Lower lobe of right lung (tissue), 2 donors: ENCODE measurements around the gene PRRT3. TPM values are rescaled to one million over a fixed set of nuclear protein-coding genes. Genes with fewer than 3 reads are reported as not detected.
A peak's percentile ranks its signal among the peaks of the same experiment; 100 is the strongest.

Experiments used
- ATAC-seq, 2 donors: fragments of 200-7000 bp; cut with Tn5 transposase; one replicate each; pipeline ENCODE4 v1.9.1; 2020 to 2022; ENCODE audit warnings: mild to moderate bottlenecking in 2 of 2, moderate library complexity in 2 of 2
- DNase-seq: peaks from one replicate; pipeline ENCODE4 v3.0.0-alpha.2; 2020
- H3K27ac ChIP-seq: fragments of 200-600 bp; one replicate; pipeline ENCODE4 v1.8.0; 2022
- H3K27me3 ChIP-seq: fragments of 200-600 bp; one replicate; pipeline ENCODE4 v1.8.0; 2022; ENCODE audit warnings: low read depth
- H3K36me3 ChIP-seq: fragments of 200-600 bp; one replicate; pipeline ENCODE4 v1.8.0; 2022; ENCODE audit warnings: mild to moderate bottlenecking
- H3K4me1 ChIP-seq: fragments of 200-600 bp; one replicate; pipeline ENCODE4 v1.8.0; 2022
- H3K4me3 ChIP-seq: fragments of 200-600 bp; one replicate; pipeline ENCODE4 v1.8.0; 2022; ENCODE audit warnings: mild to moderate bottlenecking
- H3K9me3 ChIP-seq: fragments of 200-600 bp; one replicate; pipeline ENCODE4 v1.8.0; 2022
- intact Hi-C: fragments of 100-400 bp; cut with DNase I; formaldehyde crosslinking; loops from one replicate; pipeline ENCODE4 v1.11.0; 2022
- total RNA-seq: library from RNA; stranded (reverse); fragmentation: NEBNext Ultra II Directional; extraction: Animal tissue kit (Norgen Biotek cat#: 25700); gene quantifications from one replicate; pipeline ENCODE4 v1.2.1, GENCODE V29; 2021
- TF ChIP-seq, protein P1 (sequence below): fragments of 200-600 bp; IDR thresholded peaks from one replicate; pipeline ENCODE4 v1.8.0; 2022; ENCODE audit warnings: antibody characterized with exemption, mild to moderate bottlenecking
- donor health status: DM: no; HTN: yes; CAD: no; lungs with severe emphysema.

Gene PRRT3
- total RNA-seq, 1 donor from 2014 or later = 2.1 TPM

DNA sequence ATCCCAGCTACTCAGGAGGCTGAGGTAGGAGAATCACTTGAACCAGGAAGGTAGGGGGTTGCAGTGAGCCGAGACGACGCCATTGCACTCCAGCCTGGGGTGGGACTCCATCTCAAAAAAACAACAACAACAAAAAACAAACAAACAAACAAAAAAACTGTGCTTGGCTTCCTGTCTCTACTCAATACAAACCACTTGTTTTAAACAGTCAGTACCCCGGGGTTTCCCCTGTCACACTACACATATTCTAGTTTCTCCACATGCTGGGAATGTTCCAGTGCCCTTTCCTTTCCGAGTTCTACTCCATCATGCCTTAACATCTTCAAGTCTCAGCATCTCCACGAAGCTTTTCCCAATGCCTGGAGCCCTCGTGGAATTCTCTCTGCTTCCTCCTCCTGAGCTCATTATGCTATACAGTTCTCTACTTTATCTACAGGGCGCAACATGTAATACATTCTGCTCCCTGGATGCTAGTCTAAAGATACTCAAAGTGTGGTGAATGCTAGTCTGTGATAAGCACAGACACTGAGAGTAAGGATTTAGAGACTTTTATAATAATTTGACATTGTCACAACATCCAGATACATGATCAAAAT lies 26.6 kb upstream of the PRRT3 start:
- H3K9me3 ChIP-seq = no peaks in the 10 kb centered on the region
- TF ChIP-seq, protein P1, sequence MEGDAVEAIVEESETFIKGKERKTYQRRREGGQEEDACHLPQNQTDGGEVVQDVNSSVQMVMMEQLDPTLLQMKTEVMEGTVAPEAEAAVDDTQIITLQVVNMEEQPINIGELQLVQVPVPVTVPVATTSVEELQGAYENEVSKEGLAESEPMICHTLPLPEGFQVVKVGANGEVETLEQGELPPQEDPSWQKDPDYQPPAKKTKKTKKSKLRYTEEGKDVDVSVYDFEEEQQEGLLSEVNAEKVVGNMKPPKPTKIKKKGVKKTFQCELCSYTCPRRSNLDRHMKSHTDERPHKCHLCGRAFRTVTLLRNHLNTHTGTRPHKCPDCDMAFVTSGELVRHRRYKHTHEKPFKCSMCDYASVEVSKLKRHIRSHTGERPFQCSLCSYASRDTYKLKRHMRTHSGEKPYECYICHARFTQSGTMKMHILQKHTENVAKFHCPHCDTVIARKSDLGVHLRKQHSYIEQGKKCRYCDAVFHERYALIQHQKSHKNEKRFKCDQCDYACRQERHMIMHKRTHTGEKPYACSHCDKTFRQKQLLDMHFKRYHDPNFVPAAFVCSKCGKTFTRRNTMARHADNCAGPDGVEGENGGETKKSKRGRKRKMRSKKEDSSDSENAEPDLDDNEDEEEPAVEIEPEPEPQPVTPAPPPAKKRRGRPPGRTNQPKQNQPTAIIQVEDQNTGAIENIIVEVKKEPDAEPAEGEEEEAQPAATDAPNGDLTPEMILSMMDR = no peak
- no peak overlapping the region for H3K4me3 ChIP-seq
- H3K27me3 ChIP-seq = no peaks in the 10 kb centered on the region
- peak overlapping the region; percentile 69 for H3K27ac ChIP-seq
- peaks cover 56% of the 10 kb centered on the region for H3K4me1 ChIP-seq
- DNase-seq (no peak), ATAC-seq (no peak)
- peaks cover 66% of the 10 kb centered on the region for H3K36me3 ChIP-seq
- intact Hi-C loops = no loop called here

DNA sequence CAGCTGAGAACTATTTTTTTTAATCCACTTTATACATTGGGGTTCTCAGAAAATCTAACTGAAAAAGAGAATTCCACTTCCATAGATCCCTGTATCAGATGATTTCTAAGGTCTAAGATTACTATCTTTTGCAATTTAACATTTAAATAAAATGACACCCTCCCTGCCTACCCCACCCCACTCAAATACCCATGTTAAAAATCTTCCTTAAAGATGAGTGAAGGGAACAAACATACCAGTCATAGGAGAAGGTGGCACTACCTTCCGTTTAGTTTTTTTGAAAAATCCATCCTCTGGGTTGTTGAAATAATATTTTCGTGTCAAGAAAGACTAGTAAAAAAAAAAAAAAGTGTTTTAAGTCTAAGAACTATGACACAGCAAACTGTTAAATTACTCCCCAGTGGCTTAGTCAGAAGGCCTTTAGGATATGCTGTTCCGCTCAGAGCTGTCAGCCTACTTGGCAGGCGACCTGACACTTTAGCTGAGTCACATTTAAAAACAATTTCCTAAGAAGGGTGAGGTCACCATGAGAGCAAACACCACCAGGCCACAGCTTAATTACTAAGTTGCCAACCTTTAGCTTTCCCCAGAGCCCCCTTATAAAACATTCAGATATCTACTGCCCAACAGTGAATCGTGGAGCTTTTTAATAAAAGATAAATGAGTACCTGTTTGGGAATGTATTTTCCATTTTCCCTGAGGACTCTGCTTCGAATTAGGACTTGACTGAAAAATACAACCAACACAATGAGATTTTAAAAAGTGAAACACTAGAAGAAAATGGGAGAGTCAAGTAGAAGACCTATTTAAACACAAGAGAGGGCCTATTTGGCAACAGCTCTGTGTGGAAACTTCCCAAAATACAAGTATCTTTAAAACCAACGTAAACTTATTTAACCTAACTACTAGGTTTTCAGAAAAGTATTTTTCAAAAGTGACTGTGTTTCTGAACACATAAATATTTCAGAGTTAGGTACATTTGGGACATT lies 24.8 kb upstream of the PRRT3 start:
- Histone ChIP-seq H3K9me3 (no peaks in the 10 kb centered on the region), H3K4me3 (no peak overlapping the region), H3K27ac (peak overlapping the region; percentile 69), H3K27me3 (no peaks in the 10 kb centered on the region), H3K36me3 (peaks cover 68% of the 10 kb centered on the region), H3K4me1 (peaks cover 40% of the 10 kb centered on the region)
- DNase-seq = peak; percentile 78
- intact Hi-C loops = no loop called here
- peak; percentile 96 to 98 for ATAC-seq
- TF ChIP-seq, protein P1 = no peak

DNA sequence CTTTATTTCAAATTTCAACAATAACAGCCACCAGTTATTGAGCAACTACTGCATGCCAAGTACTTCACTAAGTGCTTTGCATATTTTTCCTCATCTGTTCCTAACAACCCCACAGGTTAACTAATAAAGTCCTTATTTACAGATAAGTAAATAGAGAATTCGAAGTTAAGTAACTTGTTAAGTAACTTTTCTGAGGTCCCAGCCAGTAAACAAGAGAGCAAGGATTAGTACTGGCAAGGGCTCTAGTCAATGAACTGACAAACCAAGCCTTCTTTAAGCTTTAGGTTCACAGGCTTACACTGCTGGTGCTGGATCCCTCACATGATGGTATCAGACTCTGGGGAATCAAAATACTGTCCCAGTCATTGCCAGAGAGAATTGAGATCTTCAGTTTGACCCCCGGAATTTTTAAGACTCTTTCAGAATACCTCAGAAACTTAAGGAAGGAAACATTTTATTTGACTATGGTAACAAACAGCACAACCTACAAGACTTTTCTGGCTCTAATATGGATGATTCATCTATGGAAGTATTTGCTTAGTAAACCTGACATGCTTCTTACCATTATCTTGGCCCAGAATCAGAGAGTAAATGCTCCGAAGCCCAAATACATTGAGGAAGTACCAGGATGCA lies 17.9 kb upstream of the PRRT3 start:
- intact Hi-C loops = no loop called here
- TF ChIP-seq, protein P1 = no peak
- Histone ChIP-seq H3K36me3 (peaks cover 87% of the 10 kb centered on the region), H3K27me3 (no peaks in the 10 kb centered on the region), H3K27ac (peak overlapping the region; percentile 25), H3K9me3 (no peaks in the 10 kb centered on the region), H3K4me3 (no peak overlapping the region), H3K4me1 (no peaks in the 10 kb centered on the region)
- ATAC-seq = peak; percentile 77 to 88
- DNase-seq = no peak

DNA sequence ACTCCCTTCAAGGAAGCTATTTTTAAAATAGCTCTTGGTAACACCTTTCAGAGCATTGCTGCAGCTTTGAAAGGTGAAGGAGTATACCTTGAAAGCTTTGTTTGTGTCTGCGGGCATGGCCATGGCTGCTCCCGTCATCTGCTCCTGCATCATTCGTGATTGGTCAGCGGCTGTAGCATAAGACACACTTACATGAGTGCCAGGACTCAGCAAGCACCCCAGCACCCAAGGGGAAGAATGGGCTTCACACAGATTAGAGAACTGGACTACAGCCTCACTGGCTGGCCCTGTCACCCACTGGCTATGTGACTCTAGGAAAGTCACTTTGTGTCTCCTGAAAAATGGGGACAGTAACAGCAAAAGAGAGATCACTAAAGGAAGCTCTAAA lies 17.4 kb upstream of the PRRT3 start:
- no peaks in the 10 kb centered on the region for H3K27me3 ChIP-seq
- H3K27ac ChIP-seq = no peak overlapping the region
- no peaks in the 10 kb centered on the region for H3K4me1 ChIP-seq
- TF ChIP-seq, protein P1 = no peak
- no peak for DNase-seq
- peak in 1 of 2 donors; percentile 45 for ATAC-seq
- H3K4me3 ChIP-seq = no peak overlapping the region
- intact Hi-C loops = no loop called here
- no peaks in the 10 kb centered on the region for H3K9me3 ChIP-seq
- H3K36me3 ChIP-seq = peaks cover 85% of the 10 kb centered on the region

DNA sequence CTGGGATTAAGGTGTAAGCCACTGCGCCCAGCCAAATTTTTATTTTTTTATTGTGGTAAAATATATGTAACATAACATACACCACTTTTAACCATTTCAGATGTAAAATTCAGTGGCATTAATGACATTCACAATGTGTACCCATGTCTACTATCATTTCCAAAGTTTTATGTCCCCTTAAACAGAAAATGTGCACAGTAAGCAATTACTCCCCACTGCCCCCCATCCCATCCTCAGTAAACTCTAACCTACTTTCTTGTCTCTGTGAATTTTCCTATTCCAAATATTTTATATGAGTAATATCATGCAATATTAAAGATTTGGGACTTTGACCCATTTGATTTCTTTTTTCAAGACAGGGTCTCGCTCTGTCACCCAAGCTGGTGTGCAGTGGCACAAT lies 14.6 kb upstream of the PRRT3 start:
- DNase-seq (no peak), ATAC-seq (no peak)
- intact Hi-C loops = no loop called here
- H3K36me3 ChIP-seq = peaks cover 83% of the 10 kb centered on the region
- no peak overlapping the region for H3K27ac ChIP-seq
- no peaks in the 10 kb centered on the region for H3K27me3 ChIP-seq
- H3K4me1 ChIP-seq = no peaks in the 10 kb centered on the region
- no peak overlapping the region for H3K4me3 ChIP-seq
- TF ChIP-seq, protein P1 = no peak
- no peaks in the 10 kb centered on the region for H3K9me3 ChIP-seq
